Lower lobe of right lung (tissue), 2 donors: ENCODE results near the gene DMD. TPM values are rescaled to one million over a fixed set of nuclear protein-coding genes. Genes with fewer than 3 reads are reported as not detected.

Experiments used
- ATAC-seq, 2 donors: fragments of 200-7000 bp; cut with Tn5 transposase; one replicate each; pipeline ENCODE4 v1.9.1; 2020 to 2022; ENCODE audit warnings: mild to moderate bottlenecking in 2 of 2, moderate library complexity in 2 of 2
- DNase-seq: peaks from one replicate; pipeline ENCODE4 v3.0.0-alpha.2; 2020
- H3K27ac ChIP-seq: fragments of 200-600 bp; one replicate; pipeline ENCODE4 v1.8.0; 2022
- H3K27me3 ChIP-seq: fragments of 200-600 bp; one replicate; pipeline ENCODE4 v1.8.0; 2022; ENCODE audit warnings: low read depth
- H3K36me3 ChIP-seq: fragments of 200-600 bp; one replicate; pipeline ENCODE4 v1.8.0; 2022; ENCODE audit warnings: mild to moderate bottlenecking
- H3K4me1 ChIP-seq: fragments of 200-600 bp; one replicate; pipeline ENCODE4 v1.8.0; 2022
- H3K4me3 ChIP-seq: fragments of 200-600 bp; one replicate; pipeline ENCODE4 v1.8.0; 2022; ENCODE audit warnings: mild to moderate bottlenecking
- H3K9me3 ChIP-seq: fragments of 200-600 bp; one replicate; pipeline ENCODE4 v1.8.0; 2022
- intact Hi-C: fragments of 100-400 bp; cut with DNase I; formaldehyde crosslinking; loops from one replicate; pipeline ENCODE4 v1.11.0; 2022
- total RNA-seq: library from RNA; stranded (reverse); fragmentation: NEBNext Ultra II Directional; extraction: Animal tissue kit (Norgen Biotek cat#: 25700); gene quantifications from one replicate; pipeline ENCODE4 v1.2.1, GENCODE V29; 2021
- TF ChIP-seq, protein P1 (sequence below): fragments of 200-600 bp; IDR thresholded peaks from one replicate; pipeline ENCODE4 v1.8.0; 2022; ENCODE audit warnings: antibody characterized with exemption, mild to moderate bottlenecking
- donor health status: DM: no; HTN: yes; CAD: no; lungs with severe emphysema.

Gene DMD
- total RNA-seq, 1 donor from 2014 or later = 29.4 TPM

DNA sequence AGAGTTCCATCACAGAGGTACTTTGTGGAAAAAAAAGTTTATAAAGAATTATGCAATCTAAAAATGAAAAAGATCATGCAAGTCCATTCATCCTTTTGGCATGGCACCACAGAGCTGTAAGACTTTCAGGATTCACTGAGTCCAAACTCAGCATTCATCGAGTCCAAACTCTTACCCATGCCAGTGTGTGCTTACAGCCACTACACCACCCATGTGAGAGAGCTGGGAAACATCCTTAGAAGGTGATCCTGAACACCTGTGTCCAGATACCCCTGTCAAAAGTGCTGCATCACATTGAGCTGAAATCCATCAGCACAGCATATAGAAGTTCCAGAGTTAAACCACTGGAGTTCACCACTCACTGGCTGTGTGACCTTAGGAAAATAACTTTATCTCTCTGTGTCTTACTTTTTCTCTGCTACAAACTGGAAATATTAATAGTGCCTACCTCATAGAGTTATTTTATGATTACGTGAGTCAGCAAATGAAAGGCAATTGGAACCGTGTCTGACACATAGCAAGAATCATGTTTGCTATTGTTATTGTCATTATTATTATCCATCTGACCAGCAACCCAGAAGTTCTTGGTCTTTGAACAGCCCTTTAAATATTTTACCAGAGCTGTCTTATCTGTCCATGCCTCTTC is 2024.5 kb downstream of the DMD start:
- no peak for ATAC-seq
- no peaks in the 10 kb centered on the region for H3K36me3 ChIP-seq

DNA sequence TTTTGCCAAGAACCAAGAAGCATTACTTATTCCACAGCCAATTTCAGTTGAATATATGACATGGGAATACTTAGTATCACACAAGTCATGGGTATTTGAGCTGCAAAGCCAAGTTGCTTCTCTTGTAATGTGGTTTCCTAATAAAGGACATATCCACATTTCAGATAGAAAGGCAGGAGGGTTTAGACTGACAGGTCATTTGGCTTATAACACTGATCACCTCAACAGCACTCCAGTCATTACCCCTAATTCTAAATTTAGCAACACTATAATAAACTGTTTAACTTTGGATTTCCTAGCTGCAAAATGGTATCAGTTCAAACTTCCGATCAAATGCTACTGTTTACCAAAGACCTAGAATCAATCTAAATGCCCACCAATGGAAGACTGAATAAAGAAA is 2025.5 kb downstream of the DMD start:
- no peak overlapping the region for H3K27ac ChIP-seq
- H3K4me1 ChIP-seq = no peaks in the 10 kb centered on the region
- no peaks in the 10 kb centered on the region for H3K9me3 ChIP-seq
- ATAC-seq (no peak), DNase-seq (no peak)
- no peaks in the 10 kb centered on the region for H3K27me3 ChIP-seq
- no peak overlapping the region for H3K4me3 ChIP-seq
- TF ChIP-seq, protein P1, sequence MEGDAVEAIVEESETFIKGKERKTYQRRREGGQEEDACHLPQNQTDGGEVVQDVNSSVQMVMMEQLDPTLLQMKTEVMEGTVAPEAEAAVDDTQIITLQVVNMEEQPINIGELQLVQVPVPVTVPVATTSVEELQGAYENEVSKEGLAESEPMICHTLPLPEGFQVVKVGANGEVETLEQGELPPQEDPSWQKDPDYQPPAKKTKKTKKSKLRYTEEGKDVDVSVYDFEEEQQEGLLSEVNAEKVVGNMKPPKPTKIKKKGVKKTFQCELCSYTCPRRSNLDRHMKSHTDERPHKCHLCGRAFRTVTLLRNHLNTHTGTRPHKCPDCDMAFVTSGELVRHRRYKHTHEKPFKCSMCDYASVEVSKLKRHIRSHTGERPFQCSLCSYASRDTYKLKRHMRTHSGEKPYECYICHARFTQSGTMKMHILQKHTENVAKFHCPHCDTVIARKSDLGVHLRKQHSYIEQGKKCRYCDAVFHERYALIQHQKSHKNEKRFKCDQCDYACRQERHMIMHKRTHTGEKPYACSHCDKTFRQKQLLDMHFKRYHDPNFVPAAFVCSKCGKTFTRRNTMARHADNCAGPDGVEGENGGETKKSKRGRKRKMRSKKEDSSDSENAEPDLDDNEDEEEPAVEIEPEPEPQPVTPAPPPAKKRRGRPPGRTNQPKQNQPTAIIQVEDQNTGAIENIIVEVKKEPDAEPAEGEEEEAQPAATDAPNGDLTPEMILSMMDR = no peak
- intact Hi-C loops = no loop called here
- no peaks in the 10 kb centered on the region for H3K36me3 ChIP-seq

More for the DNA sequence above, 2024.5 kb downstream of the DMD start:
- H3K4me1 ChIP-seq = no peaks in the 10 kb centered on the region
- no peak overlapping the region for H3K27ac ChIP-seq
- TF ChIP-seq, protein P1 = no peak
- DNase-seq = no peak
- H3K9me3 ChIP-seq = no peaks in the 10 kb centered on the region
- intact Hi-C loops = no loop called here
- H3K4me3 ChIP-seq = no peak overlapping the region
- no peaks in the 10 kb centered on the region for H3K27me3 ChIP-seq

DNA sequence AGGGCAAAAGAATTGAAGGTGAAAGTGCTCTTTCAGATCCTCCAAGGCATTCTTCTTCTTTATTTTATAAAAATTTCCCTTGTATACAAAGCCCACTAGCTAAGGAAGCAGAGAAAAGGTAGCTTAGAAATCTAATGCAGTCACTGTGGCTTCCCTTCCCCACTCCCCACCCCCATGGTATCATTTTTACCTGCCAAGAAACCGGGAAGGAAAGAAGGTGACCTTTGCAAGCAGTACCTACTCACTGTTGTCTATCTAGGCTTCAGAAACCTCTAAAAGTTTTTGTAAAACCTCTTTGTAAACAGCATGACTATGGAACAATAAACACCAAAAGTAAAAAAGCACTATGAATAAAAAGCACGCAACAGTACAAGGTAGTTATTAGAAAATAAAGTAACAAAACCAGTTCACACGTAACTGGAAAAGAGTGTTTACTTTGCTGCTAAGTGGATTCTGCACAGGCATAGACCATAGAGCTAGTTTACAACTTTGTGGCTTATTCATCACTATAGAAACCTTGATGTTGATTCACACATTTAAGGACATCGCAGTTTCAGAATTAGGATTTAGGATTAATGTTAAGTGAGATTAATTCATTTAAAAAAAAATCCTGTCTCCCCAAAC is 2029.9 kb downstream of the DMD start:
- ATAC-seq = peak; percentile 82 to 94
- intact Hi-C loops = no loop called here
- TF ChIP-seq, protein P1 = no peak
- DNase-seq = no peak
- H3K4me1 ChIP-seq = no peaks in the 10 kb centered on the region
- H3K27ac ChIP-seq = peak overlapping the region; percentile 49
- H3K27me3 ChIP-seq = no peaks in the 10 kb centered on the region
- no peaks in the 10 kb centered on the region for H3K36me3 ChIP-seq
- no peak overlapping the region for H3K4me3 ChIP-seq
- H3K9me3 ChIP-seq = no peaks in the 10 kb centered on the region

DNA sequence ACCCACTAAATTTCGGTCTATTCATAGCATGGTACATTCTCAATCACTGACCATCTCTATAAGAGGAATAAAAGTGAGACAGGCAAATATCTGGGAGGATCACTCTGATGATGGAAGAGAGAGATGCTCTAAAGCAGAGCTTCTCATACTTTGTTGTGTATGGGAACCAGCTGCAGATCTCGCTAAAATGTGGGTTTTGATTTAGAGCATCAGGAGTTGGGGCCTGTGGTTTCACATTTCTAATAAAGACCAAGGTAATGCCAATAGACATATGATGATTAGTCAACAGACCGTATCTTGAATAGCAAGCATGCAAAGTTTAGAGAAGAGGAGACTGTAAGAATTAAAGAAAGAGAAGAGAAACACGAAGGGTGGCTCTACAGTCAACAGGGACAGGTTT is 2032.1 kb downstream of the DMD start:
- Histone ChIP-seq H3K27ac (no peak overlapping the region), H3K36me3 (no peaks in the 10 kb centered on the region), H3K4me1 (no peaks in the 10 kb centered on the region), H3K4me3 (no peak overlapping the region), H3K9me3 (no peaks in the 10 kb centered on the region), H3K27me3 (no peaks in the 10 kb centered on the region)
- TF ChIP-seq, protein P1 = no peak
- ATAC-seq (no peak), DNase-seq (no peak)
- intact Hi-C loops = no loop called here

DNA sequence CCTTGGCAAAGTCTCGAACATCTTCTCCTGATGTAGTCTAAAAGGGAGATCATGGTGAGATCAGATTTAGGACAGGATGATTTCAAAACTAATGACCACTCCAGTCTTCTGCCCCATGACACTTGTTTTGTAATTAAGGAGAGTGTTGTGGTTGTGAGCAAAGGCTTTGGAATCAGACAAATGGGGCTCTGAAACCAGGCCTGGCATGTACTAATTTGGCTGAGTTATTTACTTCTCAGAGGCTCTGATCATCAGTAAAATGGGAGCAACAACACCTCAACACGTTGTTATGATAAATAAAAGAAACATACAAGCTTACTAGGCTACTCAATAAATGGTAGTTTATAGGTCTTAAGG is 2032.6 kb downstream of the DMD start:
- no peak overlapping the region for H3K4me3 ChIP-seq
- H3K27ac ChIP-seq = no peak overlapping the region
- H3K27me3 ChIP-seq = no peaks in the 10 kb centered on the region
- DNase-seq (no peak), ATAC-seq (no peak)
- H3K36me3 ChIP-seq = no peaks in the 10 kb centered on the region
- H3K4me1 ChIP-seq = no peaks in the 10 kb centered on the region
- intact Hi-C loops = no loop called here
- TF ChIP-seq, protein P1 = no peak
- no peaks in the 10 kb centered on the region for H3K9me3 ChIP-seq
